ENCODE results near the gene UPK1A. TPM values are rescaled to one million over a fixed set of nuclear protein-coding genes. Genes with fewer than 3 reads are reported as not detected.

The UPK1A gene
- total RNA-seq, 1 donor from 2014 or later = 0.18 TPM

DNA sequence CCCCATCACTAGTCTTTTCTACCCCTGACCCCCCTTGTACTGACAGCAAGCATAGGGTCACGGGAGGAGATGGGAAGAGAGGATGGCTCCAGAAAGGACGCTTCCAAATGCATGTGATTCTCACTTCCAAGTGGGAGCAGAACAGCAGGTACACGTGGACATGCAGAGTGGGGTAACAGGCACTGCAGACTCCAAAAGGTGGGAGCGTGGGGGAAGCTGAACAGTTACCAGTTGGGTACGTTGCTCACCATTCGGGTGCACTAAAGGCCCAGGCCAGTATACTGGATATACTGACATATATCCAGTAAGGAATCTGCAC is 27.0 kb upstream of the UPK1A start:
- H3K9ac ChIP-seq (ENCODE audit: low read length) = no peak overlapping the region
- H3K79me2 ChIP-seq (ENCODE audit: insufficient read depth, low read length) = no peaks in the 10 kb centered on the region
- Mint-ChIP-seq H3K4me3 (ENCODE audit: unreplicated experiment) (no peak overlapping the region), H3K36me3 (ENCODE audit: low read depth, unreplicated experiment) (peaks cover 11% of the 10 kb centered on the region), H3K27me3 (ENCODE audit: low read depth, unreplicated experiment) (no peaks in the 10 kb centered on the region), H3K4me1 (ENCODE audit: low read depth, unreplicated experiment) (no peaks in the 10 kb centered on the region), H3K27ac (ENCODE audit: unreplicated experiment) (no peak overlapping the region), H3K9me3 (ENCODE audit: unreplicated experiment) (no peaks in the 10 kb centered on the region)
- H3K4me2 ChIP-seq (ENCODE audit: low read length) = no peak overlapping the region
- H3K4me3 ChIP-seq (ENCODE audit: insufficient read depth, low read depth, low read length) = no peak overlapping the region
- H3K27me3 ChIP-seq (ENCODE audit: insufficient read depth, low read length) = no peaks in the 10 kb centered on the region
- TF ChIP-seq, protein P1, sequence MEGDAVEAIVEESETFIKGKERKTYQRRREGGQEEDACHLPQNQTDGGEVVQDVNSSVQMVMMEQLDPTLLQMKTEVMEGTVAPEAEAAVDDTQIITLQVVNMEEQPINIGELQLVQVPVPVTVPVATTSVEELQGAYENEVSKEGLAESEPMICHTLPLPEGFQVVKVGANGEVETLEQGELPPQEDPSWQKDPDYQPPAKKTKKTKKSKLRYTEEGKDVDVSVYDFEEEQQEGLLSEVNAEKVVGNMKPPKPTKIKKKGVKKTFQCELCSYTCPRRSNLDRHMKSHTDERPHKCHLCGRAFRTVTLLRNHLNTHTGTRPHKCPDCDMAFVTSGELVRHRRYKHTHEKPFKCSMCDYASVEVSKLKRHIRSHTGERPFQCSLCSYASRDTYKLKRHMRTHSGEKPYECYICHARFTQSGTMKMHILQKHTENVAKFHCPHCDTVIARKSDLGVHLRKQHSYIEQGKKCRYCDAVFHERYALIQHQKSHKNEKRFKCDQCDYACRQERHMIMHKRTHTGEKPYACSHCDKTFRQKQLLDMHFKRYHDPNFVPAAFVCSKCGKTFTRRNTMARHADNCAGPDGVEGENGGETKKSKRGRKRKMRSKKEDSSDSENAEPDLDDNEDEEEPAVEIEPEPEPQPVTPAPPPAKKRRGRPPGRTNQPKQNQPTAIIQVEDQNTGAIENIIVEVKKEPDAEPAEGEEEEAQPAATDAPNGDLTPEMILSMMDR (IDR thresholded peaks at IDR 0.05; ENCODE audit: insufficient read depth, low read depth, low read length) = no peak
- no peak for TF ChIP-seq EZH2 (IDR thresholded peaks at IDR 0.05; ENCODE audit: insufficient read depth, low read length)
- no peaks in the 10 kb centered on the region for H3K9me3 ChIP-seq (ENCODE audit: insufficient read depth, low read depth, low read length)
- peaks cover 7% of the 10 kb centered on the region for H3K4me1 ChIP-seq (ENCODE audit: insufficient read depth, low read length)
- DNase-seq (ENCODE audit: low read depth) = no peak
- H3K27ac ChIP-seq (ENCODE audit: low read depth, low read length) = no peak overlapping the region
- H2AFZ ChIP-seq (ENCODE audit: low read depth, low read length) = no peak overlapping the region
- peaks cover 17% of the 10 kb centered on the region for H3K36me3 ChIP-seq (ENCODE audit: insufficient read depth, low read length)
- no peaks in the 10 kb centered on the region for H4K20me1 ChIP-seq (ENCODE audit: insufficient read depth, low read length)
- no peak for FAIRE-seq

DNA sequence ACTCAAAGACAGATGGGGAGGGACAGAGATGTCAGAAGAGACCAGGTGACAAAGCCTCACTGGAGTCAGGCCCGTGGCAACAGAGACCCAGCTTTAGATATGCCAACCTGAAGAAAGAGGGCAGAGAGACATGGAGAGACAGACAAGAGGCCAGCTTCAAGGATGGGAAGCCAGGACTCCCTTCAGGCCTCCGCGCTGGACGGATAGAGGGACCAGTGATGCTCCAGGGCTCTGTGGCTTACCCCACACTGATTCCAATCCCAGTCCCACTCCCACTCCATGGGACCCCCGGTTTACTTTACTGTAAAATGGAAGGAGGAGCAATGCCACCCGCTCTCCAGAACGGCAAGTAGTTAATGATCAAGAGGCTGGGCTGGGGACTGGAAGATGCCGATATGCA is 26.5 kb upstream of the UPK1A start:
- no peaks in the 10 kb centered on the region for H3K9me3 Mint-ChIP-seq (ENCODE audit: unreplicated experiment)
- Histone ChIP-seq H3K9ac (ENCODE audit: low read length) (no peak overlapping the region), H3K9me3 (ENCODE audit: insufficient read depth, low read depth, low read length) (no peaks in the 10 kb centered on the region), H4K20me1 (ENCODE audit: insufficient read depth, low read length) (no peaks in the 10 kb centered on the region), H3K36me3 (ENCODE audit: insufficient read depth, low read length) (peaks cover 13% of the 10 kb centered on the region), H3K4me2 (ENCODE audit: low read length) (no peak overlapping the region), H3K4me1 (ENCODE audit: insufficient read depth, low read length) (peaks cover 10% of the 10 kb centered on the region), H3K79me2 (ENCODE audit: insufficient read depth, low read length) (no peaks in the 10 kb centered on the region), H3K27ac (ENCODE audit: low read depth, low read length) (no peak overlapping the region), H2AFZ (ENCODE audit: low read depth, low read length) (no peak overlapping the region), H3K27me3 (ENCODE audit: insufficient read depth, low read length) (no peaks in the 10 kb centered on the region), H3K4me3 (ENCODE audit: insufficient read depth, low read depth, low read length) (no peak overlapping the region)
- no peaks in the 10 kb centered on the region for H3K4me1 Mint-ChIP-seq (ENCODE audit: low read depth, unreplicated experiment)
- TF ChIP-seq EZH2 (IDR thresholded peaks at IDR 0.05; ENCODE audit: insufficient read depth, low read length) = no peak
- TF ChIP-seq, protein P1 (IDR thresholded peaks at IDR 0.05; ENCODE audit: insufficient read depth, low read depth, low read length) = no peak
- DNase-seq (ENCODE audit: low read depth) = no peak
- peaks cover 11% of the 10 kb centered on the region for H3K36me3 Mint-ChIP-seq (ENCODE audit: low read depth, unreplicated experiment)
- H3K27ac Mint-ChIP-seq (ENCODE audit: unreplicated experiment) = no peak overlapping the region
- H3K27me3 Mint-ChIP-seq (ENCODE audit: low read depth, unreplicated experiment) = no peaks in the 10 kb centered on the region
- no peak for FAIRE-seq
- H3K4me3 Mint-ChIP-seq (ENCODE audit: unreplicated experiment) = no peak overlapping the region

DNA sequence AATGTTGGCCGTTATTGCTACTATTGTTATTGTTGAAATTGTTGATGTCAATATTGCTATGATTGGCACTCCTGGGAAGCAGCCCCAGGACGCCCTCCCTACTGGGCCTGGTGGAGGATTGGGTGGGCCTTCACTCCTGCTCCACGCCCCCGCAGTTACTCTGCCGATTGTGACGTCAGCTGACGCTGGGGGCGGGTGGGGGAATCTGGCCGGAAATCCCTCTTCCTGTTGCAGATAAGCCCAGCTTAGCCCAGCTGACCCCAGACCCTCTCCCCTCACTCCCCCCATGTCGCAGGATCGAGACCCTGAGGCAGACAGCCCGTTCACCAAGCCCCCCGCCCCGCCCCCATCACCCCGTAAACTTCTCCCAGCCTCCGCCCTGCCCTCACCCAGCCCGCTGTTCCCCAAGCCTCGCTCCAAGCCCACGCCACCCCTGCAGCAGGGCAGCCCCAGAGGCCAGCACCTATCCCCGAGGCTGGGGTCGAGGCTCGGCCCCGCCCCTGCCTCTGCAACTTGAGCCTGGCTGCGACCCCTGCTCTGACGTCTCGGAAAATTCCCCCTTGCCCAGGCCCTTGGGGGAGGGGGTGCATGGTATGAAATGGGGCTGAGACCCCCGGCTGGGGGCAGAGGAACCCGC is 24.7 kb upstream of the UPK1A start, which contains the start of gene ETV2:
TSS of gene ETV2 (plus strand) at position 231 of the 637 bp plus-strand sequence. CDS start 716 bp downstream, outside the sequence.
- Histone ChIP-seq H3K4me1 (ENCODE audit: insufficient read depth, low read length) (peaks cover 15% of the 10 kb centered on the region), H2AFZ (ENCODE audit: low read depth, low read length) (peak within 1 kb of the TSS; percentile 47), H3K27me3 (ENCODE audit: insufficient read depth, low read length) (no peaks in the 10 kb centered on the region), H3K4me3 (ENCODE audit: insufficient read depth, low read depth, low read length) (no peak within 1 kb of the TSS), H3K27ac (ENCODE audit: low read depth, low read length) (no peak within 1 kb of the TSS), H3K36me3 (ENCODE audit: insufficient read depth, low read length) (peaks cover 7% of the 10 kb centered on the region), H3K9ac (ENCODE audit: low read length) (no peak within 1 kb of the TSS), H3K4me2 (ENCODE audit: low read length) (peak within 1 kb of the TSS; percentile 66), H4K20me1 (ENCODE audit: insufficient read depth, low read length) (no peaks in the 10 kb centered on the region), H3K79me2 (ENCODE audit: insufficient read depth, low read length) (no peaks in the 10 kb centered on the region), H3K9me3 (ENCODE audit: insufficient read depth, low read depth, low read length) (no peaks in the 10 kb centered on the region)
- FAIRE-seq (no peak), DNase-seq (ENCODE audit: low read depth) (no peak)
- peaks cover 2% of the 10 kb centered on the region for H3K4me1 Mint-ChIP-seq (ENCODE audit: low read depth, unreplicated experiment)
- no peak within 1 kb of the TSS for H3K27ac Mint-ChIP-seq (ENCODE audit: unreplicated experiment)
- H3K4me3 Mint-ChIP-seq (ENCODE audit: unreplicated experiment) = no peak within 1 kb of the TSS
- peaks cover 10% of the 10 kb centered on the region for H3K36me3 Mint-ChIP-seq (ENCODE audit: low read depth, unreplicated experiment)
- no peaks in the 10 kb centered on the region for H3K9me3 Mint-ChIP-seq (ENCODE audit: unreplicated experiment)
- H3K27me3 Mint-ChIP-seq (ENCODE audit: low read depth, unreplicated experiment) = no peaks in the 10 kb centered on the region
- TF ChIP-seq, protein P1 (IDR thresholded peaks at IDR 0.05; ENCODE audit: insufficient read depth, low read depth, low read length) = no peak
- no peak for TF ChIP-seq EZH2 (IDR thresholded peaks at IDR 0.05; ENCODE audit: insufficient read depth, low read length)

Data from astrocyte (in vitro differentiated cells and primary cell).